GM21390 (cell line): ENCODE results near the gene RALGAPB.

Experiments
- ATAC-seq: cut with Tn5 transposase; IDR thresholded peaks from one replicate; pipeline ENCODE4 v1.9.1; 2021; ENCODE audit not compliant: unreplicated experiment

RALGAPB gene

GRCh38 chr20:38608188-38608587, 135.5 kb downstream of the RALGAPB start:
- ATAC-seq, result no peak

- no peak for ATAC-seq
These were observed 137.2 kb downstream of the RALGAPB start for GRCh38 chr20:38609815-38610214.

GRCh38 chr20:38610521-38610920, 137.9 kb downstream of the RALGAPB start:
- no peak for ATAC-seq

GRCh38 chr20:38612751-38613515, 140.3 kb downstream of the RALGAPB start:
- ATAC-seq, result no peak

DNA sequence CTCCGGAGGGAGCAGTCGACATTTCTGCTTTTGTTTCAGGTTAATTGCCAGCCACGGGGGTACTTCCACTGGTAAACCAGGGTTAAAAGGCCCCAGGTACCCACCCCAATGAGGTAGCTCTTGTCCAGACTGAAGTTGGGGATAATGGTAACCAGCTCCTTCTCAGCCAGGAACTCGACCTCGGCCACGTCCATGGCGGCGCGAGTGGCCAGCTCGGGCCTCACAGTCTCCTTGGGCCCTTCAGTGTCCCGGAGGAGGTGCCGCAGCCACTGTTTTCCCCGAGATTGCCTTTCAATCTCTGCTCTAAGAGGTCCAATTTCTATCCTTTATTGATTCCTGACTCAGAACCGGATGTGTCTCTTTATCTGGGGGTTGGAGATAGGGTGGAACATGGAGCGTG, 142.6 kb downstream of the RALGAPB start:
- no peak for ATAC-seq

DNA sequence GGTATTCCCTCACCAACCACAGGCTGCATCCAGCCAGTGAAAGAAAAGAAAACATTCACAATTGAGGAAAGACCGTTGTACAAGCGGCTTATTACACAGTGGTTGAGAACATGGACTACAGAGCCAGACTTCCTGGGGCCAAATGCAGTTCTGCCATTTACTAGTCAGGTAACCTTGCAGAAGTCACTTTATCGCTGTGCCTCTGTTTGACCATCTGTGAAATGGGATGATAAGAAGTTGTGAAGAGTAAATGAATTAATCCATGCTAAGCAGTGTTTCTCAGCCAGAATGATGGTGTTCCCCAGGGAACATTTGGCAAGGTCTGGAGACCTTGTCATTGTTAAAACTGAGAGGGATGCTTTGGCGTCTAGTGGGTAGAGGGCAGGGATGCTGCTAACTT, 143.8 kb downstream of the RALGAPB start:
- no peak for ATAC-seq

- no peak for ATAC-seq
These were observed 144.6 kb downstream of the RALGAPB start for GRCh38 chr20:38617011-38617829.

DNA sequence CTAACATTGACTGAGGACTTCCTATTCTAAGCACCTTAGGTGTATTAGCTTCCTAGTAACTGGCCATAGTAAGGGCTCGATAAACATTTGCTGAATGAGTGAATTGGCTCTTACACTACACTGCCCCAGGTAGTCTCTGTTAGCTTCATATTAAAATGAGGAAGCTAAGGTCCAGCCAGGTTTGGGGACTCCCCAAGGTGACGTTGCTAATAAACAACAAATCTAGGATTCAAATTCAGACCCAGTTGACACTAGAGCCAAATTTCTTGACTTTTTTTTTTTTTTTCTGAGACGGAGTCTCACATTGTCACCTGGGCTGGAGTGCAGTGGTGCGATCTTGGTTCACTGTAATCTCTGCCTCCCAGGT, 145.2 kb downstream of the RALGAPB start:
- ATAC-seq, result no peak

GRCh38 chr20:38620441-38620840, 147.8 kb downstream of the RALGAPB start:
- ATAC-seq, result no peak

DNA sequence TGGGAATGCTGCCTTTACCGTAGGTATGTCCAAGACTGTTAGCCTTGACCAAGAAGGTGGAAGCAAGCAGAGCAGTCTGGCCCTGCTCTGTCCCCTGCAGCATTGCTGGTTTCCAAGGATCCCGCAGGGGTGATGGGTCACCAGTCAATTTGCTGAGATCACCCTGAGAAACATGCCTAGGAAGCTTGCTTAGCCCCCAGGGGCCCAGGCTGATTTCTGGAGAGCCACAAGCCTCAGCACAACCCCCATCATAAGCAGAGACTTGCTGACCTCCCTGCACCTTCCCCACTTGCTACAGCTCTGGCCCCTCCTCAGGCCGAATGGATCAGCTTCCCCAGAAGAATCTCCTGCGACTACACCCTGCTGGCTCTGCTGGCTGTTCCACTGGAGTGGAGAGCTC, 150.4 kb downstream of the RALGAPB start:
- ATAC-seq, result no peak

DNA sequence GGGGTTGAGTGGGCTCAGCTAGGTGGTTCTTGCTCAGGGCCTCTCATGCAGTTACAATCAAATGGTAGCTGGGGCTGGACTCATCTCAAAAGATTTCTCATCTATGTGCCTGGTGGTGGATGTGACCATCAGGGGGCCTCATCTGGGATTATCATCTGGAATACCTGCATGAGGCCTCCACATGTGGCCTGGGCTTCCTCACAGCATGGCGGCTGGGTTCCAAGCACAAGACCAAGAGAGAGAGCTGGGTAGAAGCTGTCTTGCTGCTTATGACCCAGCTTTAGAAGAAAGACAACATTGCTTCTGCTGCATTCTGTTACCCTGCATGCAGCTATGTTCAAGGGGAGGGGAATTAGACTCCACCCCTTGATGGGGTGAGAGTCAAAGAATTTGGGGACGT, 151.4 kb downstream of the RALGAPB start:
- ATAC-seq, result no peak

DNA sequence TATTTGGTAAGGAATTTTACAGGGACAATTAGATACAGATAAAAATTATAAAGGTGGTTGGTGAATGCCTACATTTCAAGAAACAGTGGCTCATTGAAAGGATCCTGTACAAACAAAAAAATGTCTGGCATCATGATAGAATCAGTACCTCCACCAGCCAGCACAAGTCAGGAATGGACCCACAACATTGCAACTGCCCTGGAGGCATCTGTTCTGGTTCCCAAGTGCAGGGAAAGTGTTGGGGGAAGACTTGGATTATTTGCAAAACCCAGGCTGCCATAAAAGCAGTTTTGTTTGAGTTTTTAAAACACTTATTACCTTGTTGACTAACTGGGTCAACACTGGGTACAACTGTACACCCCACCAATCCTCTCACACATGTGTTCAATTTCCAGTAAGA, 153.3 kb downstream of the RALGAPB start:
- ATAC-seq, result no peak

DNA sequence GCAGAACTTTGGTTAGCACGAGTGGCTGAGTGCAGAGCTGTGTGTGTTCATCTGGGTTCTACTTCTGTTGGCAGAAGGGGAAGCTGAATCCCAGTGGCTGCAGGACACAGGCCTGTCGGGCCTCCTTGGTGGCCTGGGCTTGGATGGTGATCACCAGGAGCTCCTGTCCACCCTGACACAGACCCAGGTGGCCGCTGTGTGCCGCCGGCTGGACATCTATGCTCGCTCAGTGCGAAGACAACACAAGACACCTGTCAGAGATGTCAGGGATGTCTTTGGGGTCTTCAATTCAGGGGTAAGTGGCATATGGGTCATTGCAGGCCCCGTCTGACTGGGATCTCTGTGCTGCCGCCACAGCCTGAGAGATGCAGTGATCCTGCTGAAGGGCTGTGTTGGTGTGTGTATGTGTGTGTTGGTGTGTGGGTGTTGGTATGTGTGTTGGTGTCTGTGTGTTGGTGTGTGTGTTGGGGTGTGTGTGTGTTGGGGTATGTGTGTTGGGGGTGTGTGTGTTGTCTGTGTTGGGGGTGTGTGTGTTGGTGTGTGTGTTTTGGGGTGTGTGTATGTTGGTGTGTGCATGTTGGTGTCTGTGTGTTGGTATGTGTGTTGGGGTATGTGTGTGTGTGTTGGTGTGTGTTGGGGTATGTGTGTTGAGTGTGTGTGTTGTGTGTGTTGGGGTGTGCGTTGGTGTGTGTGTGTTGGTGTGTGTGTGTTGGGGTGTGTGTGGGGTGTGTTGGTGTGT, 154.4 kb downstream of the RALGAPB start:
- ATAC-seq, result no peak
